Breast epithelium (tissue), 4 donors: ENCODE data around the gene ASAP3. TPM values are rescaled to one million over a fixed set of nuclear protein-coding genes. Genes with fewer than 3 reads are reported as not detected.
"Not testable (repeated sequence)": the region's sequence is repeated elsewhere in the genome, so short reads cannot be mapped to it uniquely, and the experiment has no call there.

Experiments
- DNase-seq, 2 donors: peaks; one replicate each; pipeline ENCODE4 v3.0.0-alpha.2; 2019; ENCODE audit warnings: low spot score in 2 of 2
- H3K27ac ChIP-seq, 2 donors: fragments of 200-600 bp; sonication (generic) in 1 of 2; one replicate each; pipeline ENCODE4 v1.5.1; 2016 to 2019; ENCODE audit warnings: mild to moderate bottlenecking in 1 of 2
- H3K27me3 ChIP-seq, 2 donors: fragments of 200-600 bp; sonication (generic) in 1 of 2; one replicate each; pipeline versions ENCODE4 v1.5.1 to v1.6.0; 2017 to 2019; ENCODE audit warnings: control low read depth in 1 of 2, mild to moderate bottlenecking in 1 of 2
- H3K36me3 ChIP-seq: fragments of 200-600 bp; one replicate; pipeline ENCODE4 v1.5.1; 2019
- H3K4me1 ChIP-seq, 2 donors: fragments of 200-600 bp; sonication (generic); one replicate each; pipeline ENCODE4 v1.5.1; 2016 to 2019; ENCODE audit warnings: control low read depth in 1 of 2
- H3K4me3 ChIP-seq, 3 donors: fragments of 200-600 bp; sonication (generic); 1 replicate in 2 of 3; 2 replicates in 1 of 3; pipeline ENCODE4 v1.5.1; 2016 to 2019; ENCODE audit warnings: mild to moderate bottlenecking in 3 of 3, moderate library complexity in 2 of 3
- H3K9me3 ChIP-seq, 2 donors: fragments of 200-600 bp; sonication (generic) in 1 of 2; one replicate each; pipeline ENCODE4 v1.5.1; 2016 to 2019; ENCODE audit warnings: control low read depth in 1 of 2
- POLR2A ChIP-seq: fragments of 450-650 bp; IDR thresholded peaks from one replicate; pipeline ENCODE4 v1.6.1; 2016; ENCODE audit warnings: antibody characterized with exemption, mild to moderate bottlenecking, moderate library complexity
- POLR2AphosphoS5 ChIP-seq, 3 donors: sonication (generic); formaldehyde crosslinking; IDR thresholded peaks; one replicate each; pipeline ENCODE4 v1.6.1; 2017; ENCODE audit warnings: antibody characterized with exemption in 3 of 3
- intact Hi-C: fragments of 100-400 bp; cut with DNase I; formaldehyde crosslinking; loops from one replicate; pipeline ENCODE4 v1.15.1; 2023; ENCODE audit warnings: low total_unique reads
- total RNA-seq, 3 donors: library from RNA; depleted of rRNA; stranded (reverse); fragments of >200 nt; gene quantifications; one replicate each; pipeline ENCODE4 v1.1.0, GENCODE V29; 2016
- TF ChIP-seq, protein P1 (sequence below), 3 donors: fragments of 450-650 bp; IDR thresholded peaks; one replicate each; pipeline ENCODE4 v1.5.1; 2016 to 2017; ENCODE audit warnings: antibody characterized with exemption in 3 of 3, mild to moderate bottlenecking in 3 of 3, moderate library complexity in 3 of 3

The ASAP3 gene
- total RNA-seq, 3 donors from 2014 or later: 47.7 to 61.6 (median 54.9) TPM

DNA sequence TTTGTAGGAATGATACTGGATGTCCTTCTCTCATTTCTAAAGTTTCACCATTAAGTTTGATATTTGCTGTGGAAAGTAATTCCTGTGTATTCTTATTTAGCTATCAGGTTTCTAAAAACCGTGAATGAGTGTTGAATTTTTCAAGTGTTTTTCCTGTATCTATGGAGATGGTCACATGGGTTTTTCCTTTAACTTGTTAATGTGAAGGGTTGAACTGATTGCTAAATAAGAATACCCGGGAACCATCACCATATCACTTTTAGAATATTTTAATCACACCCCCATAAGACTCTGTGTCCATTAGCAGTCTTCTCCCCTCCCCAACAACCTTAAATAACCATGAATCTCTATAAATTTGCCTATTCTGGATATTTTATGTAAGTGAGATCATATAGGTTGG lies 16.5 kb upstream of the ASAP3 start:
- no peak for TF ChIP-seq POLR2AphosphoS5 (IDR thresholded peaks at IDR 0.05)
- TF ChIP-seq, protein P1, sequence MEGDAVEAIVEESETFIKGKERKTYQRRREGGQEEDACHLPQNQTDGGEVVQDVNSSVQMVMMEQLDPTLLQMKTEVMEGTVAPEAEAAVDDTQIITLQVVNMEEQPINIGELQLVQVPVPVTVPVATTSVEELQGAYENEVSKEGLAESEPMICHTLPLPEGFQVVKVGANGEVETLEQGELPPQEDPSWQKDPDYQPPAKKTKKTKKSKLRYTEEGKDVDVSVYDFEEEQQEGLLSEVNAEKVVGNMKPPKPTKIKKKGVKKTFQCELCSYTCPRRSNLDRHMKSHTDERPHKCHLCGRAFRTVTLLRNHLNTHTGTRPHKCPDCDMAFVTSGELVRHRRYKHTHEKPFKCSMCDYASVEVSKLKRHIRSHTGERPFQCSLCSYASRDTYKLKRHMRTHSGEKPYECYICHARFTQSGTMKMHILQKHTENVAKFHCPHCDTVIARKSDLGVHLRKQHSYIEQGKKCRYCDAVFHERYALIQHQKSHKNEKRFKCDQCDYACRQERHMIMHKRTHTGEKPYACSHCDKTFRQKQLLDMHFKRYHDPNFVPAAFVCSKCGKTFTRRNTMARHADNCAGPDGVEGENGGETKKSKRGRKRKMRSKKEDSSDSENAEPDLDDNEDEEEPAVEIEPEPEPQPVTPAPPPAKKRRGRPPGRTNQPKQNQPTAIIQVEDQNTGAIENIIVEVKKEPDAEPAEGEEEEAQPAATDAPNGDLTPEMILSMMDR (IDR thresholded peaks at IDR 0.05): no peak
- no peak for TF ChIP-seq POLR2A
- no peak overlapping the region for H3K27ac ChIP-seq
- intact Hi-C loops: no loop called here
- no peak overlapping the region for H3K4me3 ChIP-seq
- DNase-seq: no peak
- no peaks in the 10 kb centered on the region for H3K27me3 ChIP-seq
- H3K36me3 ChIP-seq: no peaks in the 10 kb centered on the region
- no peaks in the 10 kb centered on the region for H3K4me1 ChIP-seq
- no peaks in the 10 kb centered on the region for H3K9me3 ChIP-seq

GRCh38 chr1:23497777-23498439 lies 13.9 kb upstream of the ASAP3 start:
- no peaks in the 10 kb centered on the region for H3K4me1 ChIP-seq
- TF ChIP-seq, protein P1 (IDR thresholded peaks at IDR 0.05): no peak
- TF ChIP-seq POLR2A: no peak
- TF ChIP-seq POLR2AphosphoS5 (IDR thresholded peaks at IDR 0.05): no peak
- no peaks in the 10 kb centered on the region for H3K36me3 ChIP-seq
- no peak overlapping the region for H3K27ac ChIP-seq
- no peaks in the 10 kb centered on the region for H3K9me3 ChIP-seq
- no peak for DNase-seq
- intact Hi-C loops: no loop called here
- no peak overlapping the region for H3K4me3 ChIP-seq
- H3K27me3 ChIP-seq: no peaks in the 10 kb centered on the region

DNA sequence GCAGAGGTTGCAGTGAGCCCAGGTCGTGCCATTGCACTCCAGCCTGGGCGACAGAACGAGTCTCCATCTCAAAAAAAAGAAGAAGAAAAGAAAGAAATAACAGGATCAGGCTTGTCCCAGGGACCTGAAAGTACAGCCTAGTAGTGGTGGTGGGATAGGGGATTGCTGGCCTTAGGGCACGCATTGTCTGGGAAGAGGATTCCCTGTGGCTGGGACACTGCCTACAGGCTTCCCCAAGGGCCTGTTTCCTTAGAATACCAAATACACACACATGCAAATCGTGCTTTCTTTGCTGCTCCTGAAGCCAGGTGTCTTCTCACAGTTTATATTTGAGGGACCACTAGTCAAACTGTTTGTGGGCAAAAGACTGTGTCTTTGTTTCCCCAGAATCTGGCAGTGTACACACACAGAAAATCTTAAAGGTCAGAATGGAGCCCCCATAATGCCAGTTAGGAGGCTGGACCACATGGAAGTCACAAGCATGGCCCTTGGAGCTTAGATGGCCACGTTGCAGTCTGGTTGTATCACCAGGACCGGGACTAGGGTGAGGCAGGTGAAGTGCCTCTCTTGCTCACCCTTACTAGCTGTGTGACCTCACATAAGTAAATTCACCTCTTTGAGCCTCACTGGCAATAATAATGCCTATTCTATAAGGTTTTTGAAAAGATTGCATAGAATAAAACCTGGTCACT lies 12.7 kb upstream of the ASAP3 start:
- H3K4me1 ChIP-seq: no peaks in the 10 kb centered on the region
- H3K27ac ChIP-seq: no peak overlapping the region
- H3K36me3 ChIP-seq: no peaks in the 10 kb centered on the region
- intact Hi-C loops: no loop called here
- H3K9me3 ChIP-seq: no peaks in the 10 kb centered on the region
- no peak for TF ChIP-seq POLR2AphosphoS5 (IDR thresholded peaks at IDR 0.05)
- TF ChIP-seq, protein P1 (IDR thresholded peaks at IDR 0.05): no peak
- no peak for TF ChIP-seq POLR2A
- H3K4me3 ChIP-seq: no peak overlapping the region
- DNase-seq: no peak
- no peaks in the 10 kb centered on the region for H3K27me3 ChIP-seq

GRCh38 chr1:23494836-23495235 lies 10.9 kb upstream of the ASAP3 start:
- H3K36me3 ChIP-seq, H3K27ac ChIP-seq, H3K9me3 ChIP-seq, H3K27me3 ChIP-seq, H3K4me3 ChIP-seq, H3K4me1 ChIP-seq, DNase-seq, intact Hi-C loops: not testable (repeated sequence)

DNA sequence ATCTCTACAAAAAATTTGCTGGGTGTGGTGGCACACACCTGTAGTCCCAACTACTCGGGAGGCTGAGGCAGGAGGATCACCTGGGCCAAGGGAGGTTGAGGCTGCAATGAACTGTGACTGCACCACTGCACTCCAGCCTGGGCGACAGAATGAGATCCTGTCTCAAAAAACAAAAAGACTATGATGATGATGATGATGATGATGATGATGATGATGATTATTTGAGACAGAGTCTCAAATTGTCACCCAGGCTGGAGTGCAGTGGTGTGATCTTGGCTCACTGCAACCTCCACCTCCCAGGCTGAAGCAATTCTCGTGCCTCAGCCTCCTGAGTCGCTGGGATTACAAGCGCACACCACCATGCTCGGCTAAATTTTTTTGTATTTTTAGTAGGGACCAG lies 8.8 kb upstream of the ASAP3 start:
- H3K9me3 ChIP-seq, H3K27ac ChIP-seq, H3K4me1 ChIP-seq, DNase-seq, H3K36me3 ChIP-seq, intact Hi-C loops, H3K27me3 ChIP-seq, H3K4me3 ChIP-seq: not testable (repeated sequence)

GRCh38 chr1:23492132-23492720 lies 8.2 kb upstream of the ASAP3 start:
- Histone ChIP-seq H3K27ac (no peak overlapping the region), H3K27me3 (no peaks in the 10 kb centered on the region), H3K4me1 (no peaks in the 10 kb centered on the region), H3K36me3 (no peaks in the 10 kb centered on the region), H3K9me3 (no peaks in the 10 kb centered on the region), H3K4me3 (no peak overlapping the region)
- intact Hi-C loops: no loop called here
- TF ChIP-seq POLR2AphosphoS5 (IDR thresholded peaks at IDR 0.05): no peak
- no peak for TF ChIP-seq POLR2A
- TF ChIP-seq, protein P1 (IDR thresholded peaks at IDR 0.05): no peak
- no peak for DNase-seq
